IPS-18c (cell line): ENCODE data around the gene ZNF44.
"Not testable (repeated sequence)": the region's sequence is repeated elsewhere in the genome, so short reads cannot be mapped to it uniquely, and the experiment has no call there.

Experiments
- H3K4me3 ChIP-seq: 2 replicates; pipeline ENCODE4 v1.7.0; 2013; ENCODE audit warnings: low read depth, mild to moderate bottlenecking, low read length, moderate library complexity; ENCODE audit not compliant: insufficient read depth
- H3K9me3 ChIP-seq: one replicate; pipeline ENCODE4 v1.6.1; 2013; ENCODE audit warnings: mild to moderate bottlenecking, low read length, moderate library complexity; ENCODE audit not compliant: control insufficient read depth, insufficient read depth

Gene ZNF44

GRCh38 chr19:12294249-12295158 is at the start of gene ZNF44:
Gene ZNF44 (minus strand): TSS chr19:12294883. CDS start chr19:12294694, 189 bp downstream.
- Histone ChIP-seq H3K4me3 (peak within 1 kb of the TSS; percentile 94), H3K9me3 (no peaks in the 10 kb centered on the region)

- Histone ChIP-seq H3K4me3 (peak within 1 kb of the TSS; percentile 93), H3K9me3 (no peaks in the 10 kb centered on the region)
These were observed 38.8 kb upstream of the ZNF44 start, which contains the start of gene ZNF563 for GRCh38 chr19:12333162-12334159. Gene ZNF563 (minus strand): TSS chr19:12333633. CDS start chr19:12333482, 151 bp downstream.

- no peak overlapping the region for H3K4me3 ChIP-seq
- peaks cover 2% of the 10 kb centered on the region for H3K9me3 ChIP-seq
These were observed 36.7 kb upstream of the ZNF44 start for GRCh38 chr19:12331211-12331941.

- Histone ChIP-seq H3K4me3 (no peak overlapping the region), H3K9me3 (peaks cover 3% of the 10 kb centered on the region)
These were observed 35.7 kb upstream of the ZNF44 start for GRCh38 chr19:12330340-12330739.

GRCh38 chr19:12325690-12326089 is 31.0 kb upstream of the ZNF44 start:
- Histone ChIP-seq H3K4me3 (no peak overlapping the region), H3K9me3 (peaks cover 3% of the 10 kb centered on the region)

- Histone ChIP-seq H3K4me3 (no peak overlapping the region), H3K9me3 (peaks cover 7% of the 10 kb centered on the region)
These were observed 24.2 kb upstream of the ZNF44 start for GRCh38 chr19:12318782-12319413.

- Histone ChIP-seq H3K4me3 (no peak overlapping the region), H3K9me3 (peaks cover 7% of the 10 kb centered on the region)
These were observed 19.9 kb upstream of the ZNF44 start for GRCh38 chr19:12314553-12314952.

GRCh38 chr19:12308891-12309290 is 14.2 kb upstream of the ZNF44 start:
- H3K4me3 ChIP-seq, H3K9me3 ChIP-seq: not testable (repeated sequence)

GRCh38 chr19:12295191-12295590 is 508 bp upstream of the ZNF44 start:
- Histone ChIP-seq H3K9me3 (no peaks in the 10 kb centered on the region), H3K4me3 (peak overlapping the region; percentile 30; the same call in 1 of the 2 replicates)

- peak overlapping the region; percentile 94 for H3K4me3 ChIP-seq
- H3K9me3 ChIP-seq = no peaks in the 10 kb centered on the region
These were observed 870 bp downstream of the ZNF44 start for GRCh38 chr19:12293777-12294248.

- Histone ChIP-seq H3K9me3 (no peaks in the 10 kb centered on the region), H3K4me3 (no peak overlapping the region)
These were observed 5.0 kb downstream of the ZNF44 start for GRCh38 chr19:12289790-12290065.

- Histone ChIP-seq H3K9me3 (peaks cover 5% of the 10 kb centered on the region), H3K4me3 (no peak overlapping the region)
These were observed 6.7 kb downstream of the ZNF44 start for GRCh38 chr19:12287958-12288500.

- peaks cover 7% of the 10 kb centered on the region for H3K9me3 ChIP-seq
These were observed 10.1 kb downstream of the ZNF44 start for GRCh38 chr19:12284631-12285030.

GRCh38 chr19:12284226-12284625 is 10.5 kb downstream of the ZNF44 start:
- H3K4me3 ChIP-seq = no peak overlapping the region
- peaks cover 7% of the 10 kb centered on the region for H3K9me3 ChIP-seq

More at GRCh38 chr19:12284631-12285030, 10.1 kb downstream of the ZNF44 start:
- no peak overlapping the region for H3K4me3 ChIP-seq

GRCh38 chr19:12278713-12279112 is 16.0 kb downstream of the ZNF44 start:
- Histone ChIP-seq H3K4me3 (no peak overlapping the region), H3K9me3 (peaks cover 20% of the 10 kb centered on the region)
